OCI-LY3 (cell line): ENCODE results near the gene FBXO41.

Source experiments
- CTCF ChIP-seq: fragments of 200-600, 300-600 bp; sonication (generic); IDR thresholded peaks from 2 replicates; pipeline ENCODE4 v1.5.1; 2014; ENCODE audit warnings: antibody characterized with exemption, low read length, low read depth
- EZH2phosphoT487 ChIP-seq: fragments of 200-600 bp; shearing (Covaris generic); IDR thresholded peaks from 2 replicates; pipeline ENCODE4 v1.6.1; 2018; ENCODE audit warnings: antibody characterized with exemption, mixed run types, low read depth

- no peak for TF ChIP-seq CTCF
- TF ChIP-seq EZH2phosphoT487 = no peak
Observed at GRCh38 chr2:73301636-73302035, 17.4 kb upstream of the FBXO41 start.
